Fibroblast of lung (primary cell): ENCODE data around the gene EXD2. TPM values are rescaled to one million over a fixed set of nuclear protein-coding genes. Genes with fewer than 3 reads are reported as not detected.

Source experiments
- DNase-seq, 2 donors: peaks; one replicate each; pipeline versions ENCODE4 v3.0.0 to v3.0.0-alpha.2; 2010; ENCODE audit warnings: low read depth in 2 of 2
- H2AFZ ChIP-seq: 2 replicates; pipeline ENCODE4 v1.5.1; 2012; ENCODE audit warnings: low read length, control low read depth, inconsistent platforms
- H3K27ac ChIP-seq: 2 replicates; pipeline ENCODE4 v1.5.1; 2011; ENCODE audit warnings: low read length, control low read depth; ENCODE audit not compliant: insufficient read depth
- H3K27me3 ChIP-seq: 2 replicates; pipeline ENCODE4 v1.5.1; 2011; ENCODE audit warnings: mild to moderate bottlenecking, low read length; ENCODE audit not compliant: control insufficient read depth, insufficient read depth
- H3K36me3 ChIP-seq: 2 replicates; pipeline ENCODE4 v1.5.1; 2011; ENCODE audit warnings: low read length; ENCODE audit not compliant: control insufficient read depth, insufficient read depth
- H3K4me1 ChIP-seq: 2 replicates; pipeline ENCODE4 v1.5.1; 2011; ENCODE audit warnings: low read length; ENCODE audit not compliant: control insufficient read depth, insufficient read depth; ENCODE audit errors: extremely low read depth
- H3K4me2 ChIP-seq: 2 replicates; pipeline ENCODE4 v1.5.1; 2011; ENCODE audit warnings: low read length, control low read depth; ENCODE audit not compliant: insufficient read depth; ENCODE audit errors: extremely low read depth
- H3K4me3 ChIP-seq, 4 experiments: fragments of 200-600 bp in 1 of 4; sonication (generic) in 1 of 4; replicated peaks in 1 of 4; 2 replicates each; pipeline ENCODE4 v1.5.1; 2011 to 2016; ENCODE audit warnings: low read length in 4 of 4, low read depth in 3 of 4, mild to moderate bottlenecking in 3 of 4, control low read depth in 2 of 4, inconsistent platforms in 1 of 4, mixed read lengths in 1 of 4; ENCODE audit not compliant: insufficient read depth in 1 of 4; ENCODE audit errors: control extremely low read depth in 1 of 4
- H3K79me2 ChIP-seq: 2 replicates; pipeline ENCODE4 v1.5.1; 2012; ENCODE audit warnings: mild to moderate bottlenecking, low read length, inconsistent platforms; ENCODE audit not compliant: control insufficient read depth, insufficient read depth
- H3K9ac ChIP-seq: 2 replicates; pipeline ENCODE4 v1.5.1; 2011; ENCODE audit warnings: mild to moderate bottlenecking, low read length, control low read depth; ENCODE audit not compliant: insufficient read depth
- H3K9me3 ChIP-seq: 2 replicates; pipeline ENCODE4 v1.5.1; 2012; ENCODE audit warnings: low read depth, low read length; ENCODE audit not compliant: control insufficient read depth, insufficient read depth
- H4K20me1 ChIP-seq: 2 replicates; pipeline ENCODE4 v1.5.1; 2011; ENCODE audit warnings: low read length; ENCODE audit not compliant: control insufficient read depth, insufficient read depth; ENCODE audit errors: extremely low read depth
- EZH2 ChIP-seq: IDR thresholded peaks from 2 replicates; pipeline ENCODE4 v1.5.1; 2012; ENCODE audit warnings: low read length, control low read depth, mild to moderate bottlenecking; ENCODE audit errors: missing control alignments
- polyA plus RNA-seq, 2 donors: library from polyadenylated mRNA; depleted of rRNA in 1 of 2; stranded (reverse) in 1 of 2; unstranded in 1 of 2; fragments of >200 nt; gene quantifications; 2 replicates each; pipeline ENCODE4 v1.2.1, GENCODE V29; 2011 to 2012; ENCODE audit warnings: missing spikeins in 1 of 2
- total RNA-seq: library from RNA; depleted of rRNA; stranded (reverse); fragments of >200 nt; gene quantifications from 2 replicates; pipeline ENCODE4 v1.2.1, GENCODE V29; 2014
- TF ChIP-seq, protein P1 (sequence below), 2 donors: IDR thresholded peaks in 1 of 2; conservative IDR thresholded peaks in 1 of 2; 1 replicate in 1 of 2; 2 replicates in 1 of 2; pipeline ENCODE4 v1.5.1; 2011 to 2012; ENCODE audit warnings: low read length in 2 of 2, control low read depth in 1 of 2, inconsistent platforms in 1 of 2, low read depth in 1 of 2, mild to moderate bottlenecking in 1 of 2

The EXD2 gene
- total and polyA plus RNA-seq, 2 donors (not counting 1 experiment from before 2014, with no cell fraction given): 25.5 to 27.7 TPM

DNA sequence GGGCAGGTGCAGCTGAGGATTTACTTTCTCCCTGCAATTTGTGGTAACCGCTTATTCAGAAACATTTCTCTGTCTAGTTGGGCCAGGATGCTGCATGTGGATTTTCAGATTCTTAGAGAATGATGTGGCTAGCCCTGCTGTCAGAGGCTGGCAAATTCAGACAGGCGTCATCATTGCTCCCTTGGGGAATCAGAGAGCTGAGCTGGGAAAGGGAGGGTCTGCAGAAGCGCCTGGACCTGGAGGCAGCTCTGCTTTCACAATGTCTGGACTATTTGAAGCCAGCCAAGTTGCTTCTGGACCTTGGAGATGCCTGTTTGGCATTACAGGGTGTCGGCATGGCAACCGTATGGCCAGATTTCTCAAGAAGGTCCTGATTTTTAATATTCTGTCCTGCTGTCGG lies 72.1 kb downstream of the EXD2 start:
- Histone ChIP-seq H3K27ac (peak overlapping the region; percentile 57), H3K9me3 (no peaks in the 10 kb centered on the region), H3K4me3 (no peak overlapping the region), H3K4me1 (peaks cover 32% of the 10 kb centered on the region), H2AFZ (no peak overlapping the region), H3K36me3 (no peaks in the 10 kb centered on the region), H3K79me2 (no peaks in the 10 kb centered on the region), H3K9ac (no peak overlapping the region), H4K20me1 (no peaks in the 10 kb centered on the region), H3K27me3 (peaks cover 3% of the 10 kb centered on the region), H3K4me2 (peak overlapping the region; percentile 68)
- DNase-seq: peak; percentile 92
- no peak for TF ChIP-seq EZH2
- TF ChIP-seq, protein P1, sequence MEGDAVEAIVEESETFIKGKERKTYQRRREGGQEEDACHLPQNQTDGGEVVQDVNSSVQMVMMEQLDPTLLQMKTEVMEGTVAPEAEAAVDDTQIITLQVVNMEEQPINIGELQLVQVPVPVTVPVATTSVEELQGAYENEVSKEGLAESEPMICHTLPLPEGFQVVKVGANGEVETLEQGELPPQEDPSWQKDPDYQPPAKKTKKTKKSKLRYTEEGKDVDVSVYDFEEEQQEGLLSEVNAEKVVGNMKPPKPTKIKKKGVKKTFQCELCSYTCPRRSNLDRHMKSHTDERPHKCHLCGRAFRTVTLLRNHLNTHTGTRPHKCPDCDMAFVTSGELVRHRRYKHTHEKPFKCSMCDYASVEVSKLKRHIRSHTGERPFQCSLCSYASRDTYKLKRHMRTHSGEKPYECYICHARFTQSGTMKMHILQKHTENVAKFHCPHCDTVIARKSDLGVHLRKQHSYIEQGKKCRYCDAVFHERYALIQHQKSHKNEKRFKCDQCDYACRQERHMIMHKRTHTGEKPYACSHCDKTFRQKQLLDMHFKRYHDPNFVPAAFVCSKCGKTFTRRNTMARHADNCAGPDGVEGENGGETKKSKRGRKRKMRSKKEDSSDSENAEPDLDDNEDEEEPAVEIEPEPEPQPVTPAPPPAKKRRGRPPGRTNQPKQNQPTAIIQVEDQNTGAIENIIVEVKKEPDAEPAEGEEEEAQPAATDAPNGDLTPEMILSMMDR (conservative IDR thresholded peaks at IDR 0.05 in 1 of 2, IDR thresholded peaks at IDR 0.05 in 1 of 2; ENCODE audit: low read depth in 1 of 2, low read length in 2 of 2): no peak

DNA sequence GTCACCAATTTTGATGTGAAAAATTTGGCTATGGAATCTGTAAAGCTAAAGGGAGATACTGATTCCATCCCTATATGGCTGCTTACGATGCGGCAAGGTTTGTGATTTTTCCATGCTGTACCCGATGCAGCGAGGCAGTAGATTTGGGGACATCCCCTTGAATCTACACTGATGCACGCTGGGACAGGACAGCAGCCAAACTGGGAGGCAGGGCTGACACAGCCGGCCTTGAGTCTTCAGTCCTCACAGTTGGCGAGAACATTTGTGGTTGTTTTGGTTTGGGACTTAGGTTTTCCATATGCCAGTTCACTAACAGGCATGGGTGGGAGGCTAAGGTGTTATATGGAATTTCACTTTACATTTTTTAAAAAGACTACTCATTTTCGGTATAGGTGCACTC lies 72.5 kb downstream of the EXD2 start:
- peaks cover 36% of the 10 kb centered on the region for H3K4me1 ChIP-seq
- H3K27ac ChIP-seq: peak overlapping the region; percentile 57
- H3K4me3 ChIP-seq: no peak overlapping the region
- H3K4me2 ChIP-seq: peak overlapping the region; percentile 68
- H3K9ac ChIP-seq: peak overlapping the region; percentile 37
- no peaks in the 10 kb centered on the region for H3K79me2 ChIP-seq
- H3K9me3 ChIP-seq: no peaks in the 10 kb centered on the region
- no peaks in the 10 kb centered on the region for H4K20me1 ChIP-seq
- TF ChIP-seq EZH2: no peak
- TF ChIP-seq, protein P1 (conservative IDR thresholded peaks at IDR 0.05 in 1 of 2, IDR thresholded peaks at IDR 0.05 in 1 of 2; ENCODE audit: low read depth in 1 of 2, low read length in 2 of 2): no peak
- no peak overlapping the region for H2AFZ ChIP-seq
- H3K36me3 ChIP-seq: no peaks in the 10 kb centered on the region
- DNase-seq: no peak
- peaks cover 2% of the 10 kb centered on the region for H3K27me3 ChIP-seq

DNA sequence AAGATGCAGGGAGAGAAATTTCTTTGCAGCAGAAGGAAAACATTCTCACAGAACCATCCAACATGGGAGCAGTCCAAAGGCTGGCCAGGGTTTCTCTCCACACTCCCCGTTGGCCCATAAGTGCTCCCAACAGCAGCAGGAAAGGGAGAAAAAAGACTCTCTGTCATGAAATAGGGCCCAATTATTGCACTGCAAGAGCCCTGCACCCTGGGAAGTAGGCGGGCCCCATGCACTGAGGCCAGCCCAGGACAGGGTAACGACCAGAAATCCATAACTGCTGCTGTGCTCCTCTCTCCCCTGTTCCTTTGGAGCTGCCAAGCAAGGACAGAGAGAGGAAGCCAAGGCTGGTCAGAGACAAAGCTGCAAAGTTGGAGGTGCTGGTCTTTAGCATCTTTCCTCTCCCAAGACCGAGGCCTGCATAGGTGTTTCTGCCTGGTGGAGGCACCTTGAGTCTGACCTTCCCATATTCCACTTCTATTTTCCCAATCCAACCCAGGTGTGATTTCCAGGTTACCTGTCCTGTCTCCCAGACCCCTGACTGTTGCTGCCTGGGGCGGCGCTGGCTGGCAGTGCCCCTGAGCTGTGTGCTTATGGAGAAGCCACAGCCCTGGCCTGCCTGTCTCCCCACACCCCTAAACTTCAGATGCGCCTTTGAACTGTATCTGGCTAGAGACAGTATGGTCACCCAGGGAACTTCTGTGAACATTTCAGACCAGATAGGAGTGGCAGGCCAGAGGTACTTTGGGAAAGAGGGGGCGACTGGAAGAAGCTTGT lies 75.5 kb downstream of the EXD2 start:
- Histone ChIP-seq H3K27me3 (no peaks in the 10 kb centered on the region), H3K4me1 (peaks cover 41% of the 10 kb centered on the region), H3K9ac (no peak overlapping the region), H3K79me2 (no peaks in the 10 kb centered on the region), H3K4me2 (no peak overlapping the region), H2AFZ (no peak overlapping the region), H3K9me3 (no peaks in the 10 kb centered on the region), H3K27ac (no peak overlapping the region), H3K36me3 (no peaks in the 10 kb centered on the region), H3K4me3 (no peak overlapping the region), H4K20me1 (no peaks in the 10 kb centered on the region)
- TF ChIP-seq, protein P1 (conservative IDR thresholded peaks at IDR 0.05 in 1 of 2, IDR thresholded peaks at IDR 0.05 in 1 of 2; ENCODE audit: low read depth in 1 of 2, low read length in 2 of 2): no peak
- no peak for TF ChIP-seq EZH2
- DNase-seq: no peak
